H1 (cell line): Measurements from ENCODE around the gene CUBN. TPM values are rescaled to one million over a fixed set of nuclear protein-coding genes. Genes with fewer than 3 reads are reported as not detected.

Source experiments
- ASH2L ChIP-seq: fragments of 200-600, 300-600 bp; sonication (generic); IDR thresholded peaks from one replicate; pipeline ENCODE4 v1.7.1; 2017; ENCODE audit warnings: low read length
- SUZ12 ChIP-seq: fragments of 200-600 bp; sonication (generic); IDR thresholded peaks from 2 replicates; pipeline ENCODE4 v1.6.1; 2012; ENCODE audit warnings: mild to moderate bottlenecking, inconsistent platforms, low read length, moderate library complexity, mixed read lengths
- TBP ChIP-seq: IDR thresholded peaks from 2 replicates; pipeline ENCODE4 v1.6.1; 2011; ENCODE audit warnings: low read depth, low read length, improper control_type of control experiment
- polyA plus RNA-seq, 7 experiments: library from polyadenylated mRNA; depleted of rRNA in 3 of 7; stranded (reverse) in 5 of 7; unstranded in 2 of 7; fragments of >200 nt in 5 of 7; fragments of 200-250 nt in 2 of 7; gene quantifications; 1 replicate in 5 of 7; 2 replicates in 1 of 7; 4 replicates in 1 of 7; pipeline versions ENCODE4 v1.2.1 to v1.2.3, GENCODE V29; 2011 to 2013; ENCODE audit warnings: missing spikeins in 2 of 7, mixed read lengths in 2 of 7
- total RNA-seq: library from RNA; stranded (reverse); fragmentation: NEBNext Ultra II Directional; extraction: Animal tissue kit (Norgen Biotek cat#: 25700); gene quantifications from 2 replicates; pipeline ENCODE4 v1.2.1, GENCODE V29; 2021
- TF ChIP-seq, protein P1 (sequence below): fragments of 300-600 bp; sonication (generic); IDR thresholded peaks from 2 replicates; pipeline ENCODE4 v1.7.1; 2012; ENCODE audit warnings: low read length, moderate library complexity, mild to moderate bottlenecking, inconsistent platforms; ENCODE audit not compliant: insufficient replicate concordance
- TF ChIP-seq, protein P2 (sequence below): IDR thresholded peaks from 2 replicates; pipeline ENCODE4 v1.6.1; 2012; ENCODE audit warnings: inconsistent platforms

Gene CUBN
- total and polyA plus RNA-seq, 2 of the 8 experiments (the other 6 are each of a cell fraction or from before 2014, with no cell fraction given) = 0.04 to 0.08 TPM

DNA sequence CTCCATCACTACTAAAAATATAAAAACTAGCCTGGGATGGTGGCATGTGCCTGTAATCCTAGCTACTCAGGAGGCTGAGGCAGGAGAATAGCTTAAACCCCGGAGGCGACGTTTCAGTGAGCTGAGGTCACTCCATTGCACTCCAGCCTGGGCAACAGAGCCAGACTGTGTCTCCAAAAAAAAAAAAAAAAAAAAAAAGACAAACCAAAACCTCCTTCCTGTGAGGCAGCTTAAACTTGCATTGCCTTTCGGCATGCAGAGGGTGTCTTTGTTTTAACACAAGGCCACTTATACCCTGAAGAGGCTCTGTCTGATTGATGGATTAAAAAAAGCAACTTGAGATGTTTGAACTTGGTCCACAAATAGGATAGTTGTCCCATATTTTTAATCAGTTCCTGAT lies 184.0 kb downstream of the CUBN start (continued):
- TF ChIP-seq, protein P1, sequence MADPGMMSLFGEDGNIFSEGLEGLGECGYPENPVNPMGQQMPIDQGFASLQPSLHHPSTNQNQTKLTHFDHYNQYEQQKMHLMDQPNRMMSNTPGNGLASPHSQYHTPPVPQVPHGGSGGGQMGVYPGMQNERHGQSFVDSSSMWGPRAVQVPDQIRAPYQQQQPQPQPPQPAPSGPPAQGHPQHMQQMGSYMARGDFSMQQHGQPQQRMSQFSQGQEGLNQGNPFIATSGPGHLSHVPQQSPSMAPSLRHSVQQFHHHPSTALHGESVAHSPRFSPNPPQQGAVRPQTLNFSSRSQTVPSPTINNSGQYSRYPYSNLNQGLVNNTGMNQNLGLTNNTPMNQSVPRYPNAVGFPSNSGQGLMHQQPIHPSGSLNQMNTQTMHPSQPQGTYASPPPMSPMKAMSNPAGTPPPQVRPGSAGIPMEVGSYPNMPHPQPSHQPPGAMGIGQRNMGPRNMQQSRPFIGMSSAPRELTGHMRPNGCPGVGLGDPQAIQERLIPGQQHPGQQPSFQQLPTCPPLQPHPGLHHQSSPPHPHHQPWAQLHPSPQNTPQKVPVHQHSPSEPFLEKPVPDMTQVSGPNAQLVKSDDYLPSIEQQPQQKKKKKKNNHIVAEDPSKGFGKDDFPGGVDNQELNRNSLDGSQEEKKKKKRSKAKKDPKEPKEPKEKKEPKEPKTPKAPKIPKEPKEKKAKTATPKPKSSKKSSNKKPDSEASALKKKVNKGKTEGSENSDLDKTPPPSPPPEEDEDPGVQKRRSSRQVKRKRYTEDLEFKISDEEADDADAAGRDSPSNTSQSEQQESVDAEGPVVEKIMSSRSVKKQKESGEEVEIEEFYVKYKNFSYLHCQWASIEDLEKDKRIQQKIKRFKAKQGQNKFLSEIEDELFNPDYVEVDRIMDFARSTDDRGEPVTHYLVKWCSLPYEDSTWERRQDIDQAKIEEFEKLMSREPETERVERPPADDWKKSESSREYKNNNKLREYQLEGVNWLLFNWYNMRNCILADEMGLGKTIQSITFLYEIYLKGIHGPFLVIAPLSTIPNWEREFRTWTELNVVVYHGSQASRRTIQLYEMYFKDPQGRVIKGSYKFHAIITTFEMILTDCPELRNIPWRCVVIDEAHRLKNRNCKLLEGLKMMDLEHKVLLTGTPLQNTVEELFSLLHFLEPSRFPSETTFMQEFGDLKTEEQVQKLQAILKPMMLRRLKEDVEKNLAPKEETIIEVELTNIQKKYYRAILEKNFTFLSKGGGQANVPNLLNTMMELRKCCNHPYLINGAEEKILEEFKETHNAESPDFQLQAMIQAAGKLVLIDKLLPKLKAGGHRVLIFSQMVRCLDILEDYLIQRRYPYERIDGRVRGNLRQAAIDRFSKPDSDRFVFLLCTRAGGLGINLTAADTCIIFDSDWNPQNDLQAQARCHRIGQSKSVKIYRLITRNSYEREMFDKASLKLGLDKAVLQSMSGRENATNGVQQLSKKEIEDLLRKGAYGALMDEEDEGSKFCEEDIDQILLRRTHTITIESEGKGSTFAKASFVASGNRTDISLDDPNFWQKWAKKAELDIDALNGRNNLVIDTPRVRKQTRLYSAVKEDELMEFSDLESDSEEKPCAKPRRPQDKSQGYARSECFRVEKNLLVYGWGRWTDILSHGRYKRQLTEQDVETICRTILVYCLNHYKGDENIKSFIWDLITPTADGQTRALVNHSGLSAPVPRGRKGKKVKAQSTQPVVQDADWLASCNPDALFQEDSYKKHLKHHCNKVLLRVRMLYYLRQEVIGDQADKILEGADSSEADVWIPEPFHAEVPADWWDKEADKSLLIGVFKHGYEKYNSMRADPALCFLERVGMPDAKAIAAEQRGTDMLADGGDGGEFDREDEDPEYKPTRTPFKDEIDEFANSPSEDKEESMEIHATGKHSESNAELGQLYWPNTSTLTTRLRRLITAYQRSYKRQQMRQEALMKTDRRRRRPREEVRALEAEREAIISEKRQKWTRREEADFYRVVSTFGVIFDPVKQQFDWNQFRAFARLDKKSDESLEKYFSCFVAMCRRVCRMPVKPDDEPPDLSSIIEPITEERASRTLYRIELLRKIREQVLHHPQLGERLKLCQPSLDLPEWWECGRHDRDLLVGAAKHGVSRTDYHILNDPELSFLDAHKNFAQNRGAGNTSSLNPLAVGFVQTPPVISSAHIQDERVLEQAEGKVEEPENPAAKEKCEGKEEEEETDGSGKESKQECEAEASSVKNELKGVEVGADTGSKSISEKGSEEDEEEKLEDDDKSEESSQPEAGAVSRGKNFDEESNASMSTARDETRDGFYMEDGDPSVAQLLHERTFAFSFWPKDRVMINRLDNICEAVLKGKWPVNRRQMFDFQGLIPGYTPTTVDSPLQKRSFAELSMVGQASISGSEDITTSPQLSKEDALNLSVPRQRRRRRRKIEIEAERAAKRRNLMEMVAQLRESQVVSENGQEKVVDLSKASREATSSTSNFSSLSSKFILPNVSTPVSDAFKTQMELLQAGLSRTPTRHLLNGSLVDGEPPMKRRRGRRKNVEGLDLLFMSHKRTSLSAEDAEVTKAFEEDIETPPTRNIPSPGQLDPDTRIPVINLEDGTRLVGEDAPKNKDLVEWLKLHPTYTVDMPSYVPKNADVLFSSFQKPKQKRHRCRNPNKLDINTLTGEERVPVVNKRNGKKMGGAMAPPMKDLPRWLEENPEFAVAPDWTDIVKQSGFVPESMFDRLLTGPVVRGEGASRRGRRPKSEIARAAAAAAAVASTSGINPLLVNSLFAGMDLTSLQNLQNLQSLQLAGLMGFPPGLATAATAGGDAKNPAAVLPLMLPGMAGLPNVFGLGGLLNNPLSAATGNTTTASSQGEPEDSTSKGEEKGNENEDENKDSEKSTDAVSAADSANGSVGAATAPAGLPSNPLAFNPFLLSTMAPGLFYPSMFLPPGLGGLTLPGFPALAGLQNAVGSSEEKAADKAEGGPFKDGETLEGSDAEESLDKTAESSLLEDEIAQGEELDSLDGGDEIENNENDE = no peak
- TF ChIP-seq SUZ12 = no peak
- no peak for TF ChIP-seq TBP
- TF ChIP-seq, protein P2, sequence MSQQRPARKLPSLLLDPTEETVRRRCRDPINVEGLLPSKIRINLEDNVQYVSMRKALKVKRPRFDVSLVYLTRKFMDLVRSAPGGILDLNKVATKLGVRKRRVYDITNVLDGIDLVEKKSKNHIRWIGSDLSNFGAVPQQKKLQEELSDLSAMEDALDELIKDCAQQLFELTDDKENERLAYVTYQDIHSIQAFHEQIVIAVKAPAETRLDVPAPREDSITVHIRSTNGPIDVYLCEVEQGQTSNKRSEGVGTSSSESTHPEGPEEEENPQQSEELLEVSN = no peak
- TF ChIP-seq ASH2L = no peak
